AG09309 (cell line): ENCODE data around the gene F2.
A peak's percentile ranks its signal among the peaks of the same experiment; 100 is the strongest.
"Not testable (repeated sequence)": the region's sequence is repeated elsewhere in the genome, so short reads cannot be mapped to it uniquely, and the experiment has no call there.

Source experiments
- DNase-seq: peaks from one replicate; pipeline ENCODE4 v3.0.0-alpha.2; 2010; ENCODE audit warnings: low read depth
- H3K4me3 ChIP-seq: 2 replicates; pipeline ENCODE4 v1.5.1; 2011; ENCODE audit warnings: mild to moderate bottlenecking, low read depth, low read length, moderate library complexity; ENCODE audit not compliant: control insufficient read depth
- CTCF ChIP-seq: IDR thresholded peaks from 2 replicates; pipeline ENCODE4 v1.5.1; 2011; ENCODE audit warnings: mild to moderate bottlenecking, low read depth, low read length, inconsistent platforms; ENCODE audit not compliant: insufficient read depth, control insufficient read depth; ENCODE audit errors: missing control alignments

Gene F2

GRCh38 chr11:46719048-46719542 is at the start of gene F2:
F2 (plus strand) TSS chr11:46719213; CDS start chr11:46719236, 23 bp downstream.
- TF ChIP-seq CTCF: no peak
- no peak within 1 kb of the TSS for H3K4me3 ChIP-seq

GRCh38 chr11:46669711-46670139 is 49.3 kb upstream of the F2 start:
- no peak for DNase-seq
- H3K4me3 ChIP-seq: no peak overlapping the region
- TF ChIP-seq CTCF: peak; percentile 23

More at GRCh38 chr11:46719048-46719542, at the start of gene F2:
- DNase-seq: no peak

DNA sequence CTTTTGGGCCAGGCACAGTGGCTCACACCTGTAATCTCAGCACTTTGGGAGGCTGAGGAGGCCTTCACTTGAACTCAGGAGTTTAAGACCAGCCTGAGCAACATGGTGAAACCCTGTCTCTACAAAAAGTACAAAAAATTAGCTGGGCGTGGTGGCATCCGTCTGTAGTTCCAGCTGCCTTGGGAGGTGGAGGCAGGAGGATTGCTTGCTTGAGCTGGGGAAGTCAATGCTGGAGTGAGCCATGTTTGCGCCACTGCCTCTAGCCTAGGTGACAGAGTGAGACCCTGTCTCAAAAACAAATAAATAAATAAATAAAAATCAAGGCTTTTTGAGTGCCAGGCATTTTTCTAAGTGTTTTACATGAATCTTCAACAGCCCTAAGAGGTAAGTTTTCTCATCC is 48.5 kb upstream of the F2 start:
- H3K4me3 ChIP-seq, DNase-seq: not testable (repeated sequence)

GRCh38 chr11:46671958-46672315 is 47.1 kb upstream of the F2 start:
- no peak overlapping the region for H3K4me3 ChIP-seq
- no peak for DNase-seq
- TF ChIP-seq CTCF: no peak

GRCh38 chr11:46672381-46672839 is 46.6 kb upstream of the F2 start:
- no peak overlapping the region for H3K4me3 ChIP-seq
- DNase-seq: no peak
- TF ChIP-seq CTCF: no peak

DNA sequence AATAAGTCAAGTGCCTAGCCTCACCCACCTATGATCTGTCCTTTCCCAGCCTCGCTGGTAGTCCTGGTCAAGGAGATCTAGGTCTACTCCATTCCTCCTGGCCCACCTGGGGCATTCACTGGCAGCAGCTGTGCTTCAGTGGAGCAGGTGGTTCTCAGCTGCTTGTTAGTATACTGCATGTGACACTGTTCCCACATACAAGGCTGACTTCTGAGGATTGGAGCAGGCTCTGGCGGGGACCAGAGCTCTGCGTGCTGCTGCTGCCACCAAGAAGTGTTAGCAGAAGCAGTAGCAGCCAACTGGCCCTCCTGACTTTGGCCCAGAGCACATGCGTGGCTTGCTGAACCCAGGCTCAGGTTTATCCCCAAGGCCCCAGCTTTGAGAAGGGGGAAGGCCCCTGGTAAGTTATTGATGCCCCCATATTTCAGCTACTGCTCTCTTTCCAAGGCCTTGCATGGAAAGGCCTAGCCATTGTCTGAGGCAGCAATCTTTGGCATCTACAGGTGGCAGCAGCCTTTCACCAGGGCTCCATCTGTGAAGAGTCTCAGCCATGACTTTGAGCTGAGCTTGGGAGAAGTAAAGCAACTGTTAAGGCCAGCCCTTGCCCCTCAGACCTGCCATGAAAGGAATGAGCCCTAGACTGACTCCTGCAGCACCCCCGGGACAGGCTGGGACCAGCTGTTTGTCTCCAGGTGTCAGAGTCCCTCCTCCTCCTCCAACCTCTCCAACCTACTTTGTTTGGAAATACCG is 45.1 kb upstream of the F2 start:
- H3K4me3 ChIP-seq: no peak overlapping the region
- no peak for TF ChIP-seq CTCF
- DNase-seq: no peak

GRCh38 chr11:46674463-46675287 is 44.3 kb upstream of the F2 start:
- DNase-seq: no peak
- H3K4me3 ChIP-seq: no peak overlapping the region
- no peak for TF ChIP-seq CTCF
